Left forelimb (tissue), 1 donor: ENCODE data around the gene LRFN4.

Source experiments
- DNase-seq: peaks from one replicate; pipeline ENCODE4 v3.0.0-alpha.2; 2018; ENCODE audit warnings: low spot score

LRFN4 gene

GRCh38 chr11:66870616-66871520, 14.0 kb downstream of the LRFN4 start:
- no peak for DNase-seq

DNA sequence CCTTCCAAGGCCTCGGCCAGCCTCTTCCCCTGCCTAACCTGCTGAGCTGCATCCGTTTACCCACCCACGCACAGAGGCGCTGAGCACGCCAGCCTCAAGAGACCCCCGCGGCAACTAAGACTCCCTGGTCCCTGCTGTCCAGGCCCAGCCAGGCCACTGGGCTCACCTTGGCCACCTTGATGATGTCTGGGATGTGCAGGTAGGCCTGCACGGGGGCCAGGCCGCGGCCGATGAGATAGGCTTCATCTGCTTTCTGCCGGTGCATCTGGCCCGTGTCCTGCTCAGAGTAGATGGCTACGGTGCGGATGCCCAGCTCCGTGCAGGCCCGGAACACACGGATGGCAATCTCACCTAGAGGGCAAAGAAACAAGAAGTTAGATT, 14.6 kb downstream of the LRFN4 start:
- no peak for DNase-seq

- DNase-seq = no peak
These were observed 17.4 kb downstream of the LRFN4 start for GRCh38 chr11:66874232-66874631.

DNA sequence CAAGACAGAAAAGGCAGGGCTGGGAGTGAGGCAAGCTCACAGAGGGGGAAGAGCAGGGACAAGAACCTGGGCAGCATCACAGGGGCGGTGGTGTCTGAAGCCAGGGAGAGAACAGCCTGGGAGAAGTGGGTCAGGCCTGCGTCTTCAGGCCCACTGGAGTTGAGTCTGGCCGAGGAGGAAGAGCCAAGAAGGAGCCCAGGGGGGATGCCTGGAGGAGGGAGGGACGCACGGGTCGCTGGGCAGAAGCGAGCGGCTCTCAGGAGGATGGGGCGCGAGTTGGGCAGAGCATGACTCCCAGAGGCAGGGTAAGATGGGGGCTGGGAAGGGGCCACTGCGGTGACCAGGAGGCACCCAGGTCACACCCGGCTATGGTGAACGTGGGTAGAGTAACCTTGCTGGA, 18.5 kb downstream of the LRFN4 start:
- no peak for DNase-seq

- no peak for DNase-seq
These were observed 20.9 kb downstream of the LRFN4 start for GRCh38 chr11:66877588-66878385.

GRCh38 chr11:66878474-66878873, 21.6 kb downstream of the LRFN4 start:
- no peak for DNase-seq

GRCh38 chr11:66879000-66879399, 22.1 kb downstream of the LRFN4 start:
- no peak for DNase-seq

GRCh38 chr11:66879583-66879982, 22.7 kb downstream of the LRFN4 start:
- DNase-seq = peak; percentile 40

DNA sequence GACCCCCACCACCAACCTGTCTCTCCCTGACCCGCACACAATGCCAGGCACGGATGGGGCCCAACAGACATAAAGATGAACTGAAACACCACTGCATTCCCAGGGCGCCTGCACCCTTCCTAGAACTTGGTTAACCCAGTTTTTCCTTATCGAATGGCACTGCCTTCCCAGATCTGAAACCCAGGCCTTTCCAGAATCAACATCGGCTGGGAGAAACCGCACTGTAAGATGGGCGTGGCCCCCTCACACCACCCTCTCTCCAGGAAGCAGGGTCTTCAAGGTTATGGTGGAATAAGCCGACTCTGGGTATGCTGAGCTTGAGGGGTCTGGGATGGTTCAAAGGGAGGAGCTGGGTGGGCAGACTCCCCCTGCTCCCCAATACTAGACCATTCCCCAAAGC, 23.1 kb downstream of the LRFN4 start:
- no peak for DNase-seq

GRCh38 chr11:66880496-66881450, 23.9 kb downstream of the LRFN4 start:
- DNase-seq = peak; percentile 42

- DNase-seq = peak; percentile 36
These were observed 24.6 kb downstream of the LRFN4 start for GRCh38 chr11:66881451-66881835.

- no peak for DNase-seq
These were observed 25.1 kb downstream of the LRFN4 start for GRCh38 chr11:66881927-66882452.

- peak; percentile 66 for DNase-seq
These were observed 25.7 kb downstream of the LRFN4 start for GRCh38 chr11:66882561-66883015.

- peak; percentile 75 for DNase-seq
These were observed 26.4 kb downstream of the LRFN4 start for GRCh38 chr11:66883016-66883965.

- no peak for DNase-seq
These were observed 27.6 kb downstream of the LRFN4 start for GRCh38 chr11:66884443-66884842.

- DNase-seq = no peak
These were observed 28.6 kb downstream of the LRFN4 start for GRCh38 chr11:66885469-66885868.

- no peak for DNase-seq
These were observed 29.1 kb downstream of the LRFN4 start for GRCh38 chr11:66885950-66886440.

DNA sequence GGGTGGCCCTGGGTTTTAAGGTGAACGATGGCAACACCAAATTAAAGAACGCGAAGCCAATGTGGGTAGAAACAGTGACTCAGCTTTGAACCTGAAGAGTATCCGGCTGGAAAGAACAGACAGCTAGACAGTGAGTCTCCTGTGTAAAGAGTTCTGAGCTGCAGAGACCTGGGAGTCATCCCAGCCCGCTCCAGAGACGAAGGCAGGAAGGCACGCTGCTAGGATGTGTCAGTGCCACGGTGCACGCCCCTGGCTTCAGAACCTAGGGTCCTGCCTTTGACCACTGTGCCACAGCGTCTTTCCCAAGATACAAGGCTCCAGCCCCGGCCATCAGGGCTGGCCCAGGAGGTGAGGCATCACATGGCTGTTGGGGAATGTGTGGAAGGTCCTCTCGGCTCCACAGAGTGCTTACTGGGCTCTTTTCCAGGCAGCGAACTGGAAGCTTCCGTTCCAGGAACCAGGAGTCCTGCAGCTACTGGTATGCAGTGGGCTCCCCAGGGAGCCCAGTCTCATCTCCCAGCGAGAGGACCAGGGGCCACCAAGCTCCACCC, 29.9 kb downstream of the LRFN4 start:
- no peak for DNase-seq

DNA sequence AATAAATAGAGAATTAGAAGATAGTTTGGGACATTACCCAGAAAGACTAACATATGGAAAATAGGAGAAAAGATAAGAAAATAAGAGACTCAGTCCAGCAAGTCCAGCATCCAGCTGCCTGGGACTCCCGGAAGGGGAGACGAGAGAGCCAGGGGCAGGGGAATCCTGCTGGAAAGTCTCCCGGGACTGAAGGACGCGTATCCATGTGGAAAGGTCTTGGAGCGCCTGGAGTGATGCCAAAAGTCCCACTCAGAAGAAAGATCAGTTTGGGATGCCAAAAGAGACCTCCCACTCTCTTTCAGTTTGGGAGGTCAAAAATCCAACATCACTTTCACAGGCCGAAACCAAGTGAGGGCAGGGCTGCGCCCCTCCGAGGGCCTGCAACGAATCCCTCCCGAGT, 30.7 kb downstream of the LRFN4 start:
- no peak for DNase-seq

GRCh38 chr11:66888282-66888681, 31.4 kb downstream of the LRFN4 start:
- no peak for DNase-seq
